ENCODE data around the gene PELI2. TPM values are rescaled to one million over a fixed set of nuclear protein-coding genes. Genes with fewer than 3 reads are reported as not detected.

PELI2 gene
- total RNA-seq, 1 donor from 2014 or later, result 7.8 TPM

DNA sequence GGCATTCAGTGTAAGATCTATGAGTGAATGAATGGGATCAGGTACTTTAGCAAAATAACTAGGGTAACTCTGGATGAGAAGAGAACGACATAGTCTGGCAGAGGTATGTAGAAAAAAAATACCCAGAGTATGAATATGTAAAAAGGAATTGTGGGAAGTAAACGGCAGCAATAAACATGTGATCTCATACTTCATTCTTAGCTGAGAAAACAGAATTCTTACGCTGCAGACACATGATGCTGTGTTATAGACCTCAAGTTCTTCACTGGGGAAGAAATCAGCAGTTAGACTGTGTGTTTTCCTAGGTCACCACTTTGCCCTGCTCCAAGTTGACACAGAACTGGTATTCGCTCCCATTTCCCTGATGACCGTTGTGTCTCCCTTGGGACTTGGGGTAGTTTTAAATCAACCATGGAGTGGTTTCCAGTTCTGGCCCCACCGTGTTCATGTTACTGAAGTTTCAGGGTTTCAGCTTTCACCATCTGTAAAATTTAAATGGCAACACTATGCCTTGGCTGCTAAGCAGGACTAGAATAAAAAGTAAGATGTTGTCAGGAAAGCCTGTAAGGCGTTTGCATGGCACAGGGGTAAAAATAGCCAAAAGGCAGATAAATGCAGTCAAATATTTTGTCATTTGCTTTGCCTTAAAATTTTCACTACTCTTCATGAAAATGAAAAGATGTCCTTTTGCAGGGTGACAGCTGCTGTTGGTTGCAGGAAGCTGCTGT lies 223.7 kb downstream of the PELI2 start:
- peak in 1 of 2 donors; percentile 58 for DNase-seq (ENCODE audit: low read depth in 2 of 2)

DNA sequence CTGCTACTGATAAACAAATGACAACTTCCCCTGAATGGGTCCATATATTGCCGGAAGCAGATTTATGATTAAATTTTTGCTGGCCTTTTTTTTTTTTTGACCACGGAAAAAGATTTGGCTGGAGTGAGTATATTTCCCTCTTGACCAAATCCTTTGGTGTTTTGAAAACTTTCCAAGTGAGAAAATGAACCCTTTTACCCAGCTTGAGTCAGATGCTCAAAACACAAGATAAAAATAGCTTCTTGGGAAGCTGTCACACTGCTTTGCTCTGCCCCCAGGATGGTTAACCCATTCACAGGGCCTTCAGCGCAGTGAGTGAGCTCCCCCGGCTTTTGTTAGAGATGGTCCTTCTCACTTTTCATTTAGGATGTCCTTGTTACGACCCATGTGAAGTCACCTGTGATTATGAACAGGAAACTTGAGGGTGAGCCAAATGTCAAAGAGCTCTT lies 224.3 kb downstream of the PELI2 start:
- peak; percentile 52 to 71 for DNase-seq (ENCODE audit: low read depth in 2 of 2)

DNA sequence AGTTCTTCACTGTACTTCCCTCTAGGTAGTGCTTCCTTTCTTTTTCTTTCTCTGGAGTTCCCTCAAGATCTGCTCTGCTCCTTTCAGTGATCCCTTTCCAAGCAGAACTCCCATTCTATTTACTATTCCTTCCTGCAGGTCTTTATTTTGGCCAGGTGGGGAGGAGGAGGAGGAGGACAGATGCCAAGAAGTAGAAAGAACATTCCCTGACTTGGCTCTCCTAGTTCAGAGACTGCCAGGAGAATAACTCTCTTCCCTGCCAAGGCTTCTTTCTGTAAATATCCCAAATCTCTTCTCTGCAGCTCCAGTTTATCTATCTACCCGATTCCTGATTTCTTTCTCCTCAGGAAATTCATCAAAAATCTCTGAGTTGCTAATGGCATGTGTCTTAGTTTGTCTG lies 231.7 kb downstream of the PELI2 start:
- DNase-seq (ENCODE audit: low read depth in 2 of 2), result no peak
